ENCODE results near the gene CANT1. TPM values are rescaled to one million over a fixed set of nuclear protein-coding genes. Genes with fewer than 3 reads are reported as not detected.

Gene CANT1
- total RNA-seq, 1 experiment from 2014 or later, result 33.0 TPM

DNA sequence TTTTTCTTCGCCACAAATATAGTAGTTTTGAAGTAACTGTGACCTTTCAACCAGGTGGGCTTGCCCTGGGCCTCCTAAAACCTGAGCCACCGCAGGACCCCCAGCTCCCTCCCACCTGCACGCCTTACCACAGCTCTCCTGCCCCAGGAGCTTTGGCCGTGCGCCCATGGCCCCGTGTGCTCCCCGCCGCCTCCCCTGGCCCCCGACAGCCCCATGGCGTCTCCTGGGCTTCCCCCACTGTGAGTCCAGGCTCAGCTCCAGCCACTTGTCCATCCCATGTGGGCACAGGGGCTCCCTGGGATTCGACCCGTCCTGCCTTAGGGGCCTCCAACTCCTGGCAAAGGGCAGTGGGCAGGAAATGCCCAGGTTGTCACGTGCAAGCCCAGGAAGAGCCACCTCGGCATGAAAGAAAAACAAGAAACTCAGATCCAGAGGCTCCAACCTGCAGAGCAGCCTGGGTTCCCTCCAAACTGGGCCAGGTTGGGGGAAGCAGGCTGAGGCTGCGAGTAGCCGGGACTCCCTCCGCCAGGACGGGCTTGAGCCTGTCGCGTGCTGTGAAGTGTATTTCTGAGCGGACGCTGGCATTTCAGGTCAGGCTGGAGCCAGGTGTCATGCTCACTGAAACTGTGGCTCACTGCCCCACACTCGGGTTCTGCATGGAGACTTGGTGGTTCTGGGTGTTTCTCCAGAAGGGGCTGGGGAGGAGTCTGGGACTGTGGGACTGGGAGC lies 35.6 kb downstream of the CANT1 start:
- Histone ChIP-seq H4K5ac (ENCODE audit: insufficient read length, low read depth, low read length) (no peak overlapping the region), H2BK20ac (ENCODE audit: low read depth, low read length, poor library complexity, severe bottlenecking) (no peak overlapping the region), H3K23me2 (ENCODE audit: insufficient read length, low read depth, low read length, poor library complexity, severe bottlenecking) (no peaks in the 10 kb centered on the region), H3K9me3 (ENCODE audit: control insufficient read depth, low read depth, low read length) (no peaks in the 10 kb centered on the region), H3K4ac (ENCODE audit: low read depth, low read length) (no peak overlapping the region), H4K20me1 (ENCODE audit: control insufficient read depth, insufficient read depth, insufficient read length) (no peaks in the 10 kb centered on the region), H4K8ac (replicated peaks; ENCODE audit: insufficient read length, low read depth, low read length) (no peak overlapping the region), H3K4me2 (ENCODE audit: insufficient read depth, insufficient read length, low read length) (no peak overlapping the region), H3K14ac (ENCODE audit: insufficient read depth, low read length) (no peak overlapping the region; the same call in 1 of the 2 replicates), H2AK5ac (ENCODE audit: insufficient read length, low read length) (no peak overlapping the region), H3K27ac (ENCODE audit: insufficient read length, low read depth, low read length) (no peak overlapping the region), H3K27me3 (ENCODE audit: insufficient read depth, low read length) (no peaks in the 10 kb centered on the region), H3K18ac (ENCODE audit: insufficient read length, low read depth, low read length) (no peak overlapping the region), H2BK15ac (ENCODE audit: low read depth, low read length) (no peak overlapping the region), H3K79me1 (ENCODE audit: insufficient read depth, low read depth, low read length, poor library complexity, severe bottlenecking) (no peaks in the 10 kb centered on the region), H3T11ph (ENCODE audit: low read length) (no peak overlapping the region), H2AFZ (ENCODE audit: low read length) (no peak overlapping the region), H3K79me2 (ENCODE audit: insufficient read depth, low read length) (no peaks in the 10 kb centered on the region), H3K9ac (ENCODE audit: extremely low read depth, insufficient read length, low read length) (no peak overlapping the region), H2BK120ac (ENCODE audit: low read depth, low read length, poor library complexity, severe bottlenecking) (no peak overlapping the region), H3K4me1 (ENCODE audit: insufficient read depth, low read length) (no peaks in the 10 kb centered on the region), H3K56ac (ENCODE audit: insufficient read length, low read depth, low read length) (no peak overlapping the region), H3K23ac (ENCODE audit: insufficient read length, low read depth, low read length) (no peak overlapping the region), H2BK5ac (ENCODE audit: insufficient read length, low read length) (no peak overlapping the region), H4K91ac (ENCODE audit: insufficient read length, low read depth, low read length) (no peak overlapping the region), H2BK12ac (ENCODE audit: insufficient read length, low read depth, low read length) (no peak overlapping the region)
- TF ChIP-seq, protein P1, sequence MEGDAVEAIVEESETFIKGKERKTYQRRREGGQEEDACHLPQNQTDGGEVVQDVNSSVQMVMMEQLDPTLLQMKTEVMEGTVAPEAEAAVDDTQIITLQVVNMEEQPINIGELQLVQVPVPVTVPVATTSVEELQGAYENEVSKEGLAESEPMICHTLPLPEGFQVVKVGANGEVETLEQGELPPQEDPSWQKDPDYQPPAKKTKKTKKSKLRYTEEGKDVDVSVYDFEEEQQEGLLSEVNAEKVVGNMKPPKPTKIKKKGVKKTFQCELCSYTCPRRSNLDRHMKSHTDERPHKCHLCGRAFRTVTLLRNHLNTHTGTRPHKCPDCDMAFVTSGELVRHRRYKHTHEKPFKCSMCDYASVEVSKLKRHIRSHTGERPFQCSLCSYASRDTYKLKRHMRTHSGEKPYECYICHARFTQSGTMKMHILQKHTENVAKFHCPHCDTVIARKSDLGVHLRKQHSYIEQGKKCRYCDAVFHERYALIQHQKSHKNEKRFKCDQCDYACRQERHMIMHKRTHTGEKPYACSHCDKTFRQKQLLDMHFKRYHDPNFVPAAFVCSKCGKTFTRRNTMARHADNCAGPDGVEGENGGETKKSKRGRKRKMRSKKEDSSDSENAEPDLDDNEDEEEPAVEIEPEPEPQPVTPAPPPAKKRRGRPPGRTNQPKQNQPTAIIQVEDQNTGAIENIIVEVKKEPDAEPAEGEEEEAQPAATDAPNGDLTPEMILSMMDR (conservative IDR thresholded peaks at IDR 0.05), result no peak
- no peak overlapping the region; a peak in 1 of 7 replicates for H3K27ac Mint-ChIP-seq
- no peak for DNase-seq
- peaks cover 13 to 33% of the 10 kb centered on the region in 2 experiments for H3K4me1 Mint-ChIP-seq
- no peaks in the 10 kb centered on the region; the same call in 1 of the 2 replicates for H3K27me3 Mint-ChIP-seq (ENCODE audit: low read depth)
- no peak overlapping the region for H3K4me3 Mint-ChIP-seq
- WGBS (ENCODE audit: extremely low coverage, insufficient read length, low lambda C conversion rate), result no CpG with 5 or more reads among the region's 23 CpGs
- peaks cover 0 to 27% (median 15%) of the 10 kb centered on the region in 3 experiments; a peak in 6 of 7 replicates for H3K36me3 Mint-ChIP-seq (ENCODE audit: insufficient read depth in 1 of 3, low read depth in 3 of 3)
- no peaks in the 10 kb centered on the region for H3K9me3 Mint-ChIP-seq
